ENCODE measurements around the gene RYR1. TPM values are rescaled to one million over a fixed set of nuclear protein-coding genes. Genes with fewer than 3 reads are reported as not detected.

Gene RYR1
- total and polyA plus RNA-seq, 2 of the 8 experiments (the other 6 are each of a cell fraction or from before 2014, with no cell fraction given) = 5.8 to 11.8 TPM

DNA sequence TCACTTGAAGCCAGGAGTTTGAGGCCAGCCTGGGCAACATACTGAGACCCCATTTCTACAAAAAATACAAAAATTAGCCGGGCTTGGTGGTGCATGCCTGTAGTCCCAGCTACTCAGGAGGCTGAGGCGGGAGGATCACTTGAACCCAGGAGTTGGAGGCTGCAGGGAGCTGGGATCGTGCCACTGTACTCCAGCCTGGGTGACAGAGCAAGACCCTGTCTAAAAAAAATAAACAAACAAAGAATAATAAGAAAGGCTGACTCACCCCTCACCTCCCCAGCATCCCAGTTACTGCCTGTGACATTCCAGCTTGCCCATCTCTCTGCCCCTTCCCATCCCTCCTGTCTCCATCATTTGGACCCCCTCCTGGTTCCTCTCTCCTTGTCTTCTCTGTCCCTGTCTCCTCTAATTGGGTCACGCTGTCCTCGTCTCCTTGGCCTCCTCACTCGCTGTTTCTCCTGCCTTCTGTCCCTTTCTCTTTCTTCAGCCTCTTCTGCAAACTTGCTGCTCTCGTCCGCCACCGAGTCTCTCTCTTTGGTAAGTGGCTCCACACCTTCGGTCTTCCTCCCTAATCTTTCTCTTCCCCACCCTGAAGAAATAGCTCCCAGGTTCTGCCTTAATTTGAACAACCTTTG lies 77.7 kb downstream of the RYR1 start:
- H2AK5ac ChIP-seq (ENCODE audit: low read depth, low read length) = no peak overlapping the region
- CTCF ChIA-PET (ENCODE audit: partially characterized antibody) = interaction anchor here (0.7 to 1.4 kb wide), 3 partner anchors 82 to 108 kb away, joined by 3 to 6 read pairs (median 4); partner anchors contain the start of gene FAM98C
- H2BK120ac ChIP-seq (replicated peaks; ENCODE audit: low read depth, low read length) = no peak overlapping the region
- H4K8ac ChIP-seq (ENCODE audit: extremely low read depth, insufficient read depth, low read length) = no peak overlapping the region
- no peak overlapping the region for H3K4ac ChIP-seq (replicated peaks; ENCODE audit: insufficient read length, low read depth, low read length)
- no peak overlapping the region for H4K5ac ChIP-seq (ENCODE audit: insufficient read length, low read depth, low read length)
- WGBS, 2 experiments (ENCODE audit: extremely low coverage in 1 of 2, insufficient coverage in 1 of 2, insufficient read length in 1 of 2, insufficient replicate concordance in 2 of 2, low coverage in 1 of 2, low lambda C conversion rate in 2 of 2, missing lambda C conversion rate in 1 of 2) = 91% methylated on average over 10 of the region's 10 CpGs; no CpG with 5 or more reads in 1 of the 2 experiments
- H2BK20ac ChIP-seq (ENCODE audit: low read length) = no peak overlapping the region
- H3K4me1 ChIP-seq (replicated peaks in 1 of 4; ENCODE audit: control insufficient read depth in 3 of 4, insufficient read depth in 4 of 4, low read length in 3 of 4) = peaks cover 0 to 10% (median 2%) of the 10 kb centered on the region in 4 experiments; a peak in 3 of 7 replicates
- H4K20me1 ChIP-seq (replicated peaks in 1 of 2; ENCODE audit: control insufficient read depth in 1 of 2, insufficient read depth in 2 of 2, low read length in 2 of 2) = no peaks in the 10 kb centered on the region
- no peak overlapping the region for H3K23ac ChIP-seq (ENCODE audit: insufficient read length)
- no peak for TF ChIP-seq NANOG (IDR thresholded peaks at IDR 0.05; ENCODE audit: insufficient read depth, low read depth, low read length, poor library complexity, severe bottlenecking)
- no peak for TF ChIP-seq SIN3A (conservative IDR thresholded peaks at IDR 0.05 in 1 of 2, IDR thresholded peaks at IDR 0.05 in 1 of 2; ENCODE audit: low read depth in 1 of 2, low read length in 2 of 2)
- H2AFZ ChIP-seq (ENCODE audit: low read length) = no peak overlapping the region
- H3K23me2 ChIP-seq (ENCODE audit: low read depth, low read length) = no peaks in the 10 kb centered on the region
- POLR2A ChIA-PET (ENCODE audit: partially characterized antibody) = interaction anchor here (1.0 to 2.5 kb wide), 3 partner anchors 10 to 18 kb away, joined by 3 to 8 read pairs (median 4); no protein-coding TSS in a partner anchor
- no peak for FAIRE-seq
- H4K91ac ChIP-seq (replicated peaks; ENCODE audit: insufficient read length, low read length) = no peak overlapping the region
- H3K27me3 ChIP-seq (replicated peaks in 1 of 4; ENCODE audit: control insufficient read depth in 3 of 4, extremely low read depth in 1 of 4, insufficient read depth in 3 of 4, low read length in 3 of 4) = no peaks in the 10 kb centered on the region
- H3K56ac ChIP-seq (replicated peaks; ENCODE audit: insufficient read length, low read depth, low read length) = no peak overlapping the region
- no peak overlapping the region for H2BK5ac ChIP-seq (ENCODE audit: low read depth, low read length)
- H3K4me2 ChIP-seq (ENCODE audit: insufficient read depth in 1 of 2, low read depth in 2 of 2, low read length in 2 of 2) = no peak overlapping the region
- no peak overlapping the region for H2BK12ac ChIP-seq (ENCODE audit: low read depth, low read length)
- no peak overlapping the region for H3K14ac ChIP-seq (ENCODE audit: insufficient read length)
- H3K79me1 ChIP-seq (ENCODE audit: low read depth, low read length) = no peaks in the 10 kb centered on the region
- no peaks in the 10 kb centered on the region for H3K79me2 ChIP-seq (ENCODE audit: control insufficient read depth in 1 of 2, insufficient read depth in 2 of 2, low read length in 2 of 2)
- no peaks in the 10 kb centered on the region for H3K9me3 ChIP-seq (ENCODE audit: insufficient read depth in 2 of 2, low read depth in 1 of 2, low read length in 1 of 2)
- H2BK15ac ChIP-seq (ENCODE audit: low read length) = no peak overlapping the region
- H3K9ac ChIP-seq (replicated peaks in 1 of 4; ENCODE audit: extremely low read depth in 1 of 4, low read depth in 3 of 4, low read length in 3 of 4) = no peak overlapping the region
- H3K4me3 ChIP-seq (ENCODE audit: extremely low read depth in 1 of 4, insufficient read depth in 2 of 4, low read depth in 3 of 4, low read length in 4 of 4) = no peak overlapping the region
- DNase-seq (ENCODE audit: low read depth in 1 of 2, low spot score in 2 of 2) = no peak
- H3K18ac ChIP-seq (ENCODE audit: extremely low read depth, low read length) = no peak overlapping the region
- H3K27ac ChIP-seq (ENCODE audit: low read depth, low read length) = no peak overlapping the region
- H3K36me3 ChIP-seq (ENCODE audit: control insufficient read depth in 2 of 4, insufficient read depth in 4 of 4, low read length in 3 of 4) = peaks cover 0 to 14% (median 3%) of the 10 kb centered on the region in 4 experiments; a peak in 4 of 8 replicates
